HG03558 (cell line): ENCODE data around the gene VTI1A.
"Not testable (repeated sequence)": the region's sequence is repeated elsewhere in the genome, so short reads cannot be mapped to it uniquely, and the experiment has no call there.

ENCODE experiments used
- ATAC-seq: cut with Tn5 transposase; IDR thresholded peaks from one replicate; pipeline ENCODE4 v1.9.1; 2021; ENCODE audit warnings: moderate number of reproducible peaks; ENCODE audit not compliant: unreplicated experiment; ENCODE audit errors: extremely low read depth

Gene VTI1A

GRCh38 chr10:112448888-112449287 lies 1.9 kb downstream of the VTI1A start:
- no peak for ATAC-seq

- ATAC-seq = no peak
These were observed 8.1 kb downstream of the VTI1A start for GRCh38 chr10:112454910-112455779.

- no peak for ATAC-seq
These were observed 9.5 kb downstream of the VTI1A start for GRCh38 chr10:112456533-112456932.

- no peak for ATAC-seq
These were observed 13.4 kb downstream of the VTI1A start for GRCh38 chr10:112460366-112460765.

- ATAC-seq = no peak
These were observed 14.2 kb downstream of the VTI1A start for GRCh38 chr10:112461029-112461887.

GRCh38 chr10:112464074-112464473 lies 17.1 kb downstream of the VTI1A start:
- not testable (repeated sequence) for ATAC-seq

- no peak for ATAC-seq
These were observed 18.4 kb downstream of the VTI1A start for GRCh38 chr10:112465299-112465883.

GRCh38 chr10:112466802-112467201 lies 19.8 kb downstream of the VTI1A start:
- no peak for ATAC-seq

GRCh38 chr10:112467541-112468075 lies 20.6 kb downstream of the VTI1A start:
- no peak for ATAC-seq

- ATAC-seq = no peak
These were observed 25.0 kb downstream of the VTI1A start for GRCh38 chr10:112471878-112472487.

GRCh38 chr10:112475575-112476218 lies 28.7 kb downstream of the VTI1A start:
- ATAC-seq = no peak

- ATAC-seq = no peak
These were observed 34.6 kb downstream of the VTI1A start for GRCh38 chr10:112481602-112482001.

GRCh38 chr10:112484399-112484798 lies 37.4 kb downstream of the VTI1A start:
- no peak for ATAC-seq

- no peak for ATAC-seq
These were observed 40.9 kb downstream of the VTI1A start for GRCh38 chr10:112487964-112488363.

- ATAC-seq = no peak
These were observed 43.5 kb downstream of the VTI1A start for GRCh38 chr10:112490545-112490944.

- no peak for ATAC-seq
These were observed 44.1 kb downstream of the VTI1A start for GRCh38 chr10:112491144-112491543.

GRCh38 chr10:112492736-112493135 lies 45.7 kb downstream of the VTI1A start:
- no peak for ATAC-seq

- no peak for ATAC-seq
These were observed 50.4 kb downstream of the VTI1A start for GRCh38 chr10:112497347-112497950.

- no peak for ATAC-seq
These were observed 51.8 kb downstream of the VTI1A start for GRCh38 chr10:112498806-112499205.
